OCI-LY3 (cell line): ENCODE results near the gene PRRT4.

ENCODE experiments used
- CTCF ChIP-seq: fragments of 200-600, 300-600 bp; sonication (generic); IDR thresholded peaks from 2 replicates; pipeline ENCODE4 v1.5.1; 2014; ENCODE audit warnings: antibody characterized with exemption, low read length, low read depth
- EZH2phosphoT487 ChIP-seq: fragments of 200-600 bp; shearing (Covaris generic); IDR thresholded peaks from 2 replicates; pipeline ENCODE4 v1.6.1; 2018; ENCODE audit warnings: antibody characterized with exemption, mixed run types, low read depth

GRCh38 chr7:128383776-128384175 lies 22.3 kb upstream of the PRRT4 start:
- TF ChIP-seq CTCF (no peak), EZH2phosphoT487 (no peak)
